Activated CD8-positive, alpha-beta memory T cell treated with anti-CD3 and anti-CD28 coated beads, Interleukin-2, amount 50 U/mL, for 24 hours (primary cell): ENCODE measurements around the gene OPCML.

Experiments used
- DNase-seq: peaks from one replicate; pipeline ENCODE4 v3.0.0-alpha.2; 2020; ENCODE audit errors: extremely low read depth

The OPCML gene

DNA sequence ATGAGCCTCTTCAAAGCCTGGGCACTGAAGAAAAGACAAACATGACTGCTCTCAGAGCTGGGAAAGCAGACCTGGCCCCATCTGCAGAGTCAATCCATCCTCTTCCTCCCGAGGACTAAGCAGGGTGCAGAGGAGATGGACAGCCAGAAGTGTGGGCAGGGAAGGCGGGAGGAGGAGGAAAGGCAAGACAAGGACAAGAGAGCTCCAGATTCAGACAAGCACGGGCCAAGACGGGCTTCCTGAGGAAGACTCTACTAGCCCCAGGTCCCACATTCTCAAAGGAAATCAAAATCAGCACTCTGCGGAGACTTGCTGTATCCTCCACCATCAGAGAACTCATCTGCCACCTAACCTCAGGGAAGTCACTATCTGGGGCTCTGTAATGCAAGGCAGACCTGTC, 28.5 kb downstream of the OPCML start:
- DNase-seq: no peak

DNA sequence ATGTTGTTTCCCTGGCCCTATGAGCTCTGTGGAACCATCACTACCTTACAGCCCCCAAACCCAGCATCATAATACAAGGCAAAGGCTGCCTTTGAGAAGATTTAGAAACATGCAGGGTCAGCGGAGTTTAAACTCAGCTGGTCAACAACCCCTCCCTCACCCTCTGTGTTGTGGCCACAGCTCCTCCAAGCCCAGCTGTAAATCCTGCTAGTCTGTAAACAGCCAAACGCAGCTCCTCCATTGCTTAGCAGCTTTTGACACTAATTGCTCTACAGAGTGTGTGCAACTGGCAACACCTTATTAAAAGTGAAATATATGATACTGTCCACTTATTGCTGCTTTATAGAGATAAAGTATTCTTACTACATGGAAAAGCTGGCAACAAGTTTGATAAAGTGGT, 29.1 kb downstream of the OPCML start:
- no peak for DNase-seq

DNA sequence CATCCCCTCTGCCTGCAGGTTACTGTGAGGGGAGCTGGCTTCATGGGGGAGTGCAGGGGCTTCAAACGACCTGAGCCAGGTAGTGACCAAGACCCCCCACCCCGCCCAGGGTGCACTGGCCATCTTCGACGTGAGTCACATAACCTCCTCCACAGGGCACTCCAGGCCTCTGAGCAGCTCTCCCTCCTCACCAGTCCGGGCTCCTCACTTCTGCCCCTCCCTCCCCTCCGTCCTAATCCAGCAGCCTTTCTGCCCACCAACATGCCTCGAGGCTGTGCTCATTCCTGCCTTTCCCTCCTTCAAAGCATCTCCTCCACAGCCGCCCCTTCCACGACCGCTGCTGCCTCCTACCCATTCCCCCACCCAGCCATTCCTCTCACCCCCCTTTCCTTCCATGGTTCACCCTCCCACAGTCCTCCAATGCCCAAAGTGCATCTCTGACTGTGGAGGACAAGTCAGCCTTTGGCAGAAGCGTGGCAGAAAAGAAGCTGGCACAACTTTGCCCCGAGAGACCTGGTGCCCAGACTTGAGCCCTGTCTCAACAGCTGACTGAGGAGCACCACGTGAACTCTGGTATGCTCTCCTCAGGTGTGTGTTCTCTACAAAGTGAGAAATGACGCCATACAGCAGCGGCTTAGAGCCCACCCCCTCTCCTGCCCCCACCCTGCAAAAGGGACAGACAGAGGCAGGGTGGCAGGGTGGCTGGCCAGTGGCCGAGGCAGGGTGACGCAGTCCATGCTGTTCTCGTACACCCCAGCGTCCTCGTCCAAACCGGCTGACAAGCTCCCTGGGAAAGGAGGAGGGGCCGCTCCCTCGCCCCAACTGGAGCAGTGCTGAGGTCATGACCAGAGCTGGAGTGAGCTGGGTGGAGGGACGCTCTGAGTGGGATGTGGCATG, 30.4 kb downstream of the OPCML start:
- no peak for DNase-seq

DNA sequence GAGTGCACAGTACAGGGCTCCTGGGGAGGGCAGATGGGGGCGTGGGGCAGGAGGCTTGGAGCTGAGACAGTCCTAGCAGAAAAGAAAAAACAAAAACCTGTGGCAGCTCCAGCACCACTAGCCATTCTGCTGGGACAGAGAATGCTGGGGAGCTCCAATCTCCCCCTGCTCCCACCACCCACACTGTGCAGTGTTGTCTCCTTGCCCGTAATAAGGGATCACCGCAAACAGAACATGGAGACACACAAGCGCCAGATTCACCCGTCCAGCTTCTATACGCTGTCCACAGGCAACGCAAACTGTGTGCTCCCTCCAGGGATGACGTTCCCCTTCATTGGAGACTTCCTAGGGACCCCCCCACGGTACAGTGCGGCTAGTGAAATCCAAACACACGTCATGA, 31.4 kb downstream of the OPCML start:
- no peak for DNase-seq

DNA sequence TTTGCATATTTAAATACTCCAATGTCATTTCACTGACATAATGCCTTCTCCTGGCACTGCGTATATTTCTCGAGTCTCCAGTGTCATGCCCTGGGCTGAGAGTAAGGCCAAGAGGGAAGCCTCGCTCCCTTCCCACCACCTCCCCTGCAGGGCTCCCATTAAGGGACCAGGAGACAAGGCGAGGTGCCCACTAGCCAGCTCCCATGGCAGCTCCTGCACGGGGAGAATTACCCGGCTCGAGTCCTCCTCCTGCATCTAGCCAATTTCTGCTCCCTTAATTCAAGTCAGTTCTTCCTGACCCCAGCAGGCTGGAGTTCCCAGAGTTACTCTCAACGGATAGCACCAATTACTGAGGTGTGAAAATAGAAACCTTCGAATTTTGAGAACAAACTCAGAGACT, 31.9 kb downstream of the OPCML start:
- no peak for DNase-seq

DNA sequence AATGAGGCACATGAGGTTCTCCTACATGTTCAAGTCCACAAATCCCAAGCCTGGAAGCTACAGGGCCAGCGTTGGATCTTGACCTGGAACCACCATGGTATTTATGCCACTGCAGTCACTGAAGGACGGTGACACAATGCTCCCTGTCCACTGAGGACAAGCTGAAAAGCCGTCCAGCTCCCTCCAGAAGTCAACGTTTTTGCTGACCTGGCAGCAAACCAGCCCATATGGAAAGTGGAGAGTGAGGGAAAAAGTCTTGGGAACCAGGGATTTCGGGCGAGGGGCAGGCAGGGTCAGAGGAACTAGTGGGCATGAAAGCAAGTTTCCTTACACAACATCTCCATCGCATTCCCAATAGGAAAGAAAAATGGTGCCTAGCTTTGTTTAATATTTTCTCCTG, 33.3 kb downstream of the OPCML start:
- DNase-seq: no peak

- no peak for DNase-seq
Observed at GRCh38 chr11:133497477-133498140, 34.7 kb downstream of the OPCML start.

- DNase-seq: no peak
Observed at GRCh38 chr11:133492895-133493294, 39.4 kb downstream of the OPCML start.

GRCh38 chr11:133491680-133492383, 40.5 kb downstream of the OPCML start:
- no peak for DNase-seq

- DNase-seq: no peak
Observed at GRCh38 chr11:133480722-133481121, 51.6 kb downstream of the OPCML start.

DNA sequence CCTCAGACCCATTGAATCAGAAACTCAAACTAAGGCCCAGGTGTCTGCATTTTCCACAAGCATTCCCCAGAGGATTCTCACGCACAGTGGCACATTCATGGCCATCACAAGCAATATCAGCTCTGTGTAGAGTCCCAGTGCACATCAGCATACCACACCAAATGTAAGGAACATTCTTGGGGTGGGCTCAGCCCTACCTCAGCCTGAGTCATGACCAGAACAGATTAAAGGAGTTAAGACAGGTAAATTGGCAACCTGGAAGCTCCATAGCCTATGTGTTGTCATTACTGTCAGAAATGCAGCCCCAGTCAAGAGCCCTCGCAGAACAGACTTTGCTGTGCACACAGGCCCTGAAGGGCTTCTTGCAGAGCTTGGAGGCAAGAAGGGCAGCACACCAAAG, 53.1 kb downstream of the OPCML start:
- DNase-seq: no peak

DNA sequence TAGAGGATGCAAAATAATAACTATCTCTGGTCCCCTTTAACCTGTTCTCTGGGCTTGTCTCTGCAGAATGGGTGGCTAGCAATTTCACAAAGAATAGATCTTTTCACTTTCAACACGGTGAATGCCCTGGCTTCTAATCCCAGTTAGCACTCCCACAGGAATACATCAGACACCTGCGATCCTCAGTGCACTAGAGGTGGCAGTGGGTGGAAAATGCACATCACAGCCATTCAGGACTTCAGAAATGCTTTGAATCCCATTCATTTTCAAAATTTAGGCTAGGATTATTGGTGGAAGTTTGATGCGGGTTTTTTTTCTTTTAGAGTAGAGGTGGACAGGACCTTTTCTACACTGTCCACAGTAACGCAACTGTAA, 55.1 kb downstream of the OPCML start:
- no peak for DNase-seq

DNA sequence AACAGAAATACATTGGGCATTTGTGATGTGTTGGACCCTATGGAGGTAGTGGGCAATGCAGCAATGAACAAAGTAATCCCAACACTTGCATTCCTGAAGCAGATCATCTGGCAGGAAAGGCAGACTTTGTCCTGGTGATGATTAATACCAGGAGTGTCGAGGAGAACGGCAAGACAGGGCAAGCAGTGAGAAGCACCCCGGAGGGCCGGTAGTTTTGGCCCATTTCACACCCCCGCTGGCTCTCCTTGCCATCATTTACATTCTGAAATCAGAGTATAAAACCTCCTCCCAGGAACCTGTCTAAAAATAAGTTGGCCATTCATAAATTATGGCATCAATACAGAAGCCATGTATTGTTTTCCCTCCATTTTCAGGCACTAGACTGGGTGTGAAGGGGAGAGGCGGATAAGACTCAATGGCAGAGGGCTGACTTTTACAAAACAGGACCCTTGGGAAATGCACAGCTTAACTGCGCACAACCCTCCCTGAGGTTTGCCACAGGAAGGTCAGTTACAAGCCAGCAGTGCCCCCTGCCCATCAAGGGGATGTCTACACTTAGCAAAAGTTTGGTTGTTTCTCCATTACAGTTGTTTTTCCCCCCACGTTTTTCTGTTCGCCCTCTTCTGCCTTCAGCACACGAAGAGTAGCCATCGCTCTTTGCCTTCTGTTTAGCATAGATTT, 55.6 kb downstream of the OPCML start:
- DNase-seq: no peak

- no peak for DNase-seq
Observed at GRCh38 chr11:133474461-133474860, 57.8 kb downstream of the OPCML start.

DNA sequence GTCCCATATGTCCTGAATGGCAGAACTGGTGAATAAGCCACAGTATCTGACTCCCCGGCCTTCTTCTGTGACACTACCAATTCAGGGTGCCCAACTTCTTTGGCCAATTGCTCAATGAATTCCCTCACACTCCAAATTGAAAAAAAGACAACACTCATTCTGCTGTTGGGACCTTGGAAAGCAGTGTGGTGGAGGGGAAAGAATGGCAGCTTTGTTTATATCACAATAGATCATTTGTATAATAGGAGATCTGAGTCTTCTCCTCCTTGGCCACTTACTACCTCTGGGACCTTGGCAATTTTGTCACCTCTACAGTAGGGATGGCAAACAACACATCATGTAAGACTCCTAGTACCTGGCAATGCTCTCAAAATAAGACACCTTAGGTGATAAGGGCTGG, 64.6 kb downstream of the OPCML start:
- DNase-seq: no peak

GRCh38 chr11:133443206-133443747, 89.0 kb downstream of the OPCML start:
- no peak for DNase-seq

GRCh38 chr11:133441964-133442660, 90.2 kb downstream of the OPCML start:
- no peak for DNase-seq

- DNase-seq: no peak
Observed at GRCh38 chr11:133425992-133426391, 106.3 kb downstream of the OPCML start.

DNA sequence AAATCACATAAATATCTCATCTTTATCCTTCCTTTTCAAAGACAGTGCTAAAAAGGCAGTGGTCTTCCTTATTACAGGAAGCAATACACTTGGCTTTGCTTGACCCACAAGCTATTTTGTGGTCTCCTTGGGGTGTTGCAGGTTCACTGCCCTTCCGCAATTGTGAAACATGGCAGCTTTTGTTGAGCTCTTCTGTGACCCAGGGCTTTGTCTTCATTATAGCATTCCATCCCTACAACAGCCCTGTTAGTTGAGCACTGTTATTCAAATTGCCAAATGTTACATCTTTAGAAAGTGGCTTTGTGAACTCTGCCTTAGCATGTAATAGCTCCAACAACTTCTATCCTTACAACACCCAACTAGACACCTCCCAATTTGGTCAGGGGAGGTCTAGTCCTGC, 107.1 kb downstream of the OPCML start:
- DNase-seq: no peak

- DNase-seq: no peak
Observed at GRCh38 chr11:133418218-133418617, 114.1 kb downstream of the OPCML start.

DNA sequence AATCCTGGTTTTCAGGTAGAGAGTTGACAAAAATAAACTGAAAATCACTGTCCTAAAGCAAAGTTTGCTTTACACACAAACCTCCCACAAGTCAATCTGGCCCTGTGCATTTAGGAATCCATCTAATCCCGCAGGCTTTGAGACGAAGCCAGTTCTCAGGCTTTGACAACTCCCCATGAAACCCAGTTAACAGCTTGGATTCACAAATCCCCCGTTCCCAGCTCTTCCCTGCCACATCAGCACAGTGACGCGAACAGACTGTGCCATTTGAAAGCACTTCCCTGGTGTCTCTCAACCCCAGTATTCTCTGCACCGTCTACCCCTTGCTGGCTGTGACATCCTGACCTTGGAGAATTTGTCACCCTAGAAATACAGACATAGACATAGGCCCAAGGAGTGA, 117.8 kb downstream of the OPCML start:
- DNase-seq: no peak
